DOHH2 (cell line): Measurements from ENCODE around the gene ENTPD1.

Experiments used
- EZH2phosphoT487 ChIP-seq: fragments of 200-600 bp; sonication (generic); IDR thresholded peaks from 2 replicates; pipeline ENCODE4 v1.6.1; 2017; ENCODE audit warnings: borderline replicate concordance, mild to moderate bottlenecking, antibody characterized with exemption, low read length, moderate library complexity, mixed read lengths
- TF ChIP-seq, protein P1 (sequence below): fragments of 200-600 bp; sonication (generic); IDR thresholded peaks from one replicate; pipeline ENCODE4 v1.5.1; 2014; ENCODE audit warnings: antibody characterized with exemption, mild to moderate bottlenecking, low read depth, low read length; ENCODE audit not compliant: poor library complexity, severe bottlenecking

DNA sequence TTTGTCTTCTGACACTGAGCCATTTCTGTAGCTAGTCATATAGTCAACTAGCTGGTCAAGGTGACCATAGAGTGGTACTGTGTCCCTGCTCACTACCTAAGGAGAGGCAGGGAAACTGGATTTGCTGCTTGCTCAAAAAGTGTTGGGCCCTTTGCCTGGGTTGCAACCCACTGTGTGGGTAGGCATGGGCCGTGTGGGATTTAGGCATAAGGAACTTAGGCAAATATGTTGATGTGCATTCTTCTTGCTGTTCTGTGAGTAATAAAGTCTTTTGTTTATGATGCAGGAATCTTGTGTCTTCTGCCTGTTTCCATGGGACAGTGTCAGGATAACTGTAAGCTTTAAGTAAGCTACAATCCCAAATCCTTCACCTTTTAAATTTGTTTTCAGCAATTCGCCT lies 39.1 kb upstream of the ENTPD1 start:
- TF ChIP-seq, protein P1, sequence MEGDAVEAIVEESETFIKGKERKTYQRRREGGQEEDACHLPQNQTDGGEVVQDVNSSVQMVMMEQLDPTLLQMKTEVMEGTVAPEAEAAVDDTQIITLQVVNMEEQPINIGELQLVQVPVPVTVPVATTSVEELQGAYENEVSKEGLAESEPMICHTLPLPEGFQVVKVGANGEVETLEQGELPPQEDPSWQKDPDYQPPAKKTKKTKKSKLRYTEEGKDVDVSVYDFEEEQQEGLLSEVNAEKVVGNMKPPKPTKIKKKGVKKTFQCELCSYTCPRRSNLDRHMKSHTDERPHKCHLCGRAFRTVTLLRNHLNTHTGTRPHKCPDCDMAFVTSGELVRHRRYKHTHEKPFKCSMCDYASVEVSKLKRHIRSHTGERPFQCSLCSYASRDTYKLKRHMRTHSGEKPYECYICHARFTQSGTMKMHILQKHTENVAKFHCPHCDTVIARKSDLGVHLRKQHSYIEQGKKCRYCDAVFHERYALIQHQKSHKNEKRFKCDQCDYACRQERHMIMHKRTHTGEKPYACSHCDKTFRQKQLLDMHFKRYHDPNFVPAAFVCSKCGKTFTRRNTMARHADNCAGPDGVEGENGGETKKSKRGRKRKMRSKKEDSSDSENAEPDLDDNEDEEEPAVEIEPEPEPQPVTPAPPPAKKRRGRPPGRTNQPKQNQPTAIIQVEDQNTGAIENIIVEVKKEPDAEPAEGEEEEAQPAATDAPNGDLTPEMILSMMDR, result no peak
- TF ChIP-seq EZH2phosphoT487, result no peak
